GM21447 (cell line): ENCODE data around the gene SBF1.
"Not testable (repeated sequence)": the region's sequence is repeated elsewhere in the genome, so short reads cannot be mapped to it uniquely, and the experiment has no call there.

Experiments used
- ATAC-seq: cut with Tn5 transposase; IDR thresholded peaks from one replicate; pipeline ENCODE4 v1.9.1; 2021; ENCODE audit not compliant: unreplicated experiment

Gene SBF1

GRCh38 chr22:50445880-50446707 is 28.7 kb downstream of the SBF1 start:
- no peak for ATAC-seq

- ATAC-seq: no peak
Measured at GRCh38 chr22:50445071-50445879, 29.6 kb downstream of the SBF1 start.

- no peak for ATAC-seq
Measured at GRCh38 chr22:50444663-50445062, 30.2 kb downstream of the SBF1 start.

DNA sequence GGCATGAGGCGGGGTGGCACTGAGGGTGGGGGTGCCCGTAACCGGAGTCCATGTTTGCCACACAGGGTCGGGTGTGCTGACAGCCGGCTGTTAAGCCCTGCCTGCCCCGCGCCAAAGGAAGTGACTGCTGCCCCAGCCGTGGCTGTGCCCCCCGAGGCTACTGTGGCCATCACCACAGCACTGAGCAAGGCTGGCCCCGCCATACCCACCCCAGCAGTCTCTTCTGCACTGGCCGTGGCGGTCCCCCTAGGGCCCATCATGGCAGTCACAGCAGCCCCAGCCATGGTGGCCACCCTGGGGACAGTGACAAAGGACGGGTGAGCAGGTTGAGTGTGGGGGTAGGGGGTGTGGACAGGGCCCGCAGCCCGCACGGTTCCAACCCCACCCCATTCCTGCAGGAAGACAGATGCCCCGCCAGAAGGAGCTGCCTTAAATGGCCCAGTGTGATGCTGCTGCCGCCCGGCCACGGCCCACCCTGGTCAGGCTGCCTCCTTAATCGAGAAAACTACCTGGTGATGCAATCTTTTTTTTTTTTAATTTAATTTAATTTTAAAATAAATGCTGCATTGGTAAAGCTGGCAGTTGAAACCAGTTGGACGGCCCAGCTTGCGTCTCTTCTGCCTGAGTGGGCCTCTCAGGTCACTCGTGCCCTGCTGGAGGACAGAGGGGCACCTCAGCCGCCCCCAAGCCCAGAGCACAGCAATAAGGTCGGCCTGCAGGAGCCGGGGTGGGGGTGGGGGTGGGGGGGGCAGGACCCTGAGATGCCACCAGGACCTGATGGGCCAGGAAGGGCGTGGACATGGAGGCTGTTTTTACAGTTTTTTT is 30.8 kb downstream of the SBF1 start:
- no peak for ATAC-seq

DNA sequence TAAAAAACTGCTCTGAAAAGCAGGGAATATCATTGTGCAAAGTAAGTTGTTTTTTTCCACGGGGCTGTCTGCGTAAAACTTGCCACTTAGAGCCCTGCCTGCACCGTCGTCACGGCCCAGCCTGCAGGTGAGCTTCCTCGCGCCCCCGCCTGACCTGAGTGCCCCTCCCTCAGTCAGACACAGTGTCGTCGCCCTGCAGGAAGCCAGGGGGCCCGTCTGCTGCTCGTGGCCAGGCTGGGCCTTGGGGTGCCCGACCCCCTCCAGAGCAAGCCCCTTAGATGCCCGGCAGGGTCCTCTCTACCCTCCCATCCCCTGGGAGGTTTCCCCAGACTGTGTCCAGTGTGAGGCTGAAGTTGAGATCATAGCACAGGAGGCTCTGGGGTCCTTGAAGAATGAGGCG is 31.6 kb downstream of the SBF1 start:
- no peak for ATAC-seq

DNA sequence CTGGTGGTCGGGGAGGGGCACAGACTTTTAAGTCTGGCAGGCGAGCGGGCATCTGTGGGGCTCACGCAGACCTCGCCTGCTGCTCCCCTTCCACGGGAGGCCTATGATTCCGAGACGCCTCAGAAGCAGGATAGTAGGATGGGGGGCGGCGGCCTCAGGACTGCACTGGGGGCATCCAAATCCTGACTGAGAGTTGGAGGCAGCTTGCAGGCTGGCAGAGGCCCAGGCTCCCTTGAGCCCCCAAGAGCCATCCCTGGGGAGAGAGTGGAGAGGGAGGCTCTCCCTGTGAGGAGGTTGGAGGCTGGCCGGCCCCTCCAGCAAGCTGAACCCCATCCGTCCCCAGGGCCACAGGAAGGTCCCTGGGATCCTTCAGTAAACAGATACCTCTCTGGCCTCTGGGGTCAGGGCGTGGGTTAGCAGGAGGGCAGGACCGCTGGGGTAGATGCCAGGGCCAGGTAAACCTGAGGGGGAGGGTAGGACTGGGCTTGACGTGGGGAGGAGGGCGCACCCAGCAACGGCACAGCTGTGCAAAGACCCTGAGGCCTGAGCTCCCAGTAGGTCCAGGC is 33.3 kb downstream of the SBF1 start:
- no peak for ATAC-seq

DNA sequence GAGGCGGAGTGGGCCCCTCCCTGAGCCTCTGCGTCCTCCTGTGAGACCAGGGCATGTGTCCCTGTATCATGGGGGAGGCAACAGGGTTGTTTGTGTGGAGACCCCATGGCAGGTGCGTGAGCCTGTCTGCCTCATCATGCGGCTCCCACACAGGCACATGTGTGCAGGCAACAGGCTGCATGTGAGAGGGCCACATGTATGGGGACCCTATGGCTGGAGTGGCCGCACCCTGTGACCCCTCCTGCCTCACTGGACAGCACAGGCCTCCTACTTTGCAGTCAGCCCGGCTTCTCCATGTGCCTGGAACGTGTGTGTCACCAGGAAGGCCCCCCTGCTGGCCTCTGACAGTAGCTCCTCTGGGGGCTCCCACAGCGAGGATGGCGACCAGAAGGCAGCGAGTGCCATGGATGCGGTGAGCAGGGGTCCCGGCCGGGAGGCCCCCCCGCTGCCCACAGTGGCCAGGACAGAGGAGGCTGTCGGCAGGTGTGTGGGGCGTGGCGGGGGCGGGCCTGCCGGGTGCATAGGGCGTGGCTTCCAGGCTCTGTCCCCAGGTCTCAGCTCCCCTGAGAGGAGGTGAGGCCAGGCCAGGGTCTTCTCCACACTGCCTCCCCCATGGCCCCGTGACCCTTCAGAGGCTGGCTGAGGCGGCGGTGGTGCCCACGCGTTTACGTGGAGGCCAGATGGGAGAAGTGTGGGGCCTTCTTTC is 34.1 kb downstream of the SBF1 start:
- ATAC-seq: no peak

DNA sequence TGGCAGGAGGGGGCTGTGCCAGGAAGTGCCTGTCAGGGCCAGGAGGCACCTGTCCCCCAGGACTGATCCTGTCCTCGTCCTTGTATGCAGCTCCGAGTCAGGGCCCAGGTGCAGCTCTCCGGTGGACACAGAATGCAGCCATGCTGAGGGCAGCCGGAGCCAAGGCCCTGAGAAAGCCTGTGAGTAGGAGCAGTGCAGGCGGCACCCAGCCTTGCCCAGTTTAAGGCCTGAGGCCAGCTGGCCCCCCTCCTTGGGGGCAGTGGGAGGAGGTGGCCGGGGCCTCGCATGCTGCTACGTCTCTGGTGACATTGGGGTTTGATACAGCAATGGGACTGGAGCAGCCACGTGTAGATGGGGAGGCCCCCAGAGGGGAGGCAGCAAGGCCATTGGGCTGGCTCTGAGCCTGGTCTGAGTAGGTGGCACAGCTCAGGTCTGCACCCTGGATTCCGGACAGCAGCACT is 34.9 kb downstream of the SBF1 start:
- no peak for ATAC-seq

DNA sequence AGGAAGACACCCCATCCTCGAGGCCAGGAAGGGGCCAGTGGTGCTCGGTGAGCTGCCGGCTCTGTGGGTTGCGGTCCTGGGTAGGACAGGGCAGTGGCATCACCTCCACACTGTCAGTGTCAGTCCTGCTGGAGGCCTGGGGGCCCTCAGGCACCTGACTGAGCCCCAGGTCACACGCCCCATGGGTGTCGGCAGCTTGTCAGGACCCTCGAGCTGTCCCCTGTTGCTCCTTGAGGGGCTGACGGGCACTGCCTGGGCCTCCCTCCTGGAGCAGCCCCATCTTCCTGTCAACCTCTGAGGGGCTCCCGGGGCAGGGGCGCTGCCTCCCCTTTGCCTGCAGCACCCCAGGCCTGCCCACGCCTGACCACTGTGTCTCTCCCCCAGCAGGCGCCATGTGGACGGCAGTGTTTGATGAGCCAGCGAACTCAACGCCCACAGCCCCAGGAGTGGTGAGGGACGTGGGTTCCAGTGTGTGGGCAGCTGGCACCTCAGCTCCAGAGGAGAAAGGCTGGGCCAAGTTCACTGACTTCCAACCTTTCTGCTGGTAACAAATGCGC is 35.4 kb downstream of the SBF1 start:
- no peak for ATAC-seq

DNA sequence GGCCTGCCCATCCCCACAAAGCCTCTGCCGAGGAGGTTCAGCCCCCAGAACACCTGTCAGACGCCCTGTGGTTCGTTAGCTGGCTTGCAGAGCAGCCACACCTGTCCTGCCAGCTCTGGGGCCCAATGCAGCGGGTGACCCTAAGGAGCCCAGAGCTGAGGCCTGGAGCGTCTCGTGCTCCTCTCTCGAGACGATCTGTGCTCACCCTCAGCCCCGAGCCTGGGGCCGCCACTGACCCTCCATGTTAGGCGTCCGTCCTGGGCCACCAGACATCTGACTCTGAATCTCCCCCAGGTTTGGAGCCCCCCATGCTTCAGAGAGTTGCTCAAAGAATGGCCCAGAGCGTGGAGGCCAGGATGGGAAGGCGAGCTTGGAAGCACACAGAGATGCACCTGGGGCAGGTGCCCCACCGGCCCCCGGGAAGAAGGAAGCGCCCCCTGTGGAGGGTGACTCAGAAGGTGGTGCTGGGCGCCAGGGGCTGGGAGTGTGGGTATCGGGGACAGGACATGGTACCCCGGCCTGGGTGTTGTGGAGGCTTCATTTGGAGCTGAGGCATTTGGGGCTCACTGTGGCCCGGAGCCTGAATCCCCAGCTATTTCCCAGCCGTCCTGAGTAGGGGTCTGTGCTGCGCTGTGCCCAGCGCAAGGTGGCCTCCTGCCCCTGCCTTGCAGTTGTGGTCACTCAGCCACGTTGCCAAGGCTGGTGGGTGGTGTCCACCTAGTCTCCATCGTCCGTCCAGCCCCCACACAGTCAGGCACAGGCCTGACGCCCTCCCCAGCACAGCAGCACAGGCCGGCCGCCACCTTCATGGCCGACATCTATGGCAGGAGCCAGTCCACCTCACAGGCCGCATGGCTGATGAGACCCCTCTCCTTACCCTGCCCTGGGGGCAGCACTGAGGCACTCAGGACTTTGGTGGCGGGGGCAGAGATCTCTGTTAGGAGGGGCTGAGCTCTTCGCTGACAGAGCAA is 36.2 kb downstream of the SBF1 start:
- ATAC-seq: no peak

- ATAC-seq: no peak
Measured at GRCh38 chr22:50437511-50438304, 37.1 kb downstream of the SBF1 start.

DNA sequence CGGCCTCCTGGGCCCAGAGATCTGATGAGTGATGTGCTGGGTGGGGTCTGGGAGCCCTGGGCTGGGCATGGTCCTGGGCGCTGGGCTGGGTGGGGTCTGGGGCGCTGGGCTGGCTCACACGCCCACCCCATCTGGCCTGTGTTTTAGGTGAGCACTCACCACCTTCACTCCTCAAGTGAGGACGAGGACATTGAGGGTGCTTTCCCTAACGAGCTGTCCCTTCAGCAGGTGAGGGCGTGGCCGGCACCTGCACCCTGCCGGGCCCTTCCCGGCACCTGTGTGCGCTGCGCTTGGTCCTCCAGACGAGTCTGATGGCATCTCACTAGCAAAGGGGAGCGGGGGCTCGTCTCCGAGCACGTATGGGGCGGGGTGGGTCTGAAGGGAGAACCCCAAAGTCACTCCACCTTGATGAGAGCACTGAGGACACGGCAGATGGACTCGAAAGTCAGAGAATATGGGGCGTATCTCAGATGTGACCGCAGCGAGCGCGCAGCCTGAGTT is 37.9 kb downstream of the SBF1 start:
- no peak for ATAC-seq

- ATAC-seq: no peak
Measured at GRCh38 chr22:50436015-50436830, 38.6 kb downstream of the SBF1 start.

DNA sequence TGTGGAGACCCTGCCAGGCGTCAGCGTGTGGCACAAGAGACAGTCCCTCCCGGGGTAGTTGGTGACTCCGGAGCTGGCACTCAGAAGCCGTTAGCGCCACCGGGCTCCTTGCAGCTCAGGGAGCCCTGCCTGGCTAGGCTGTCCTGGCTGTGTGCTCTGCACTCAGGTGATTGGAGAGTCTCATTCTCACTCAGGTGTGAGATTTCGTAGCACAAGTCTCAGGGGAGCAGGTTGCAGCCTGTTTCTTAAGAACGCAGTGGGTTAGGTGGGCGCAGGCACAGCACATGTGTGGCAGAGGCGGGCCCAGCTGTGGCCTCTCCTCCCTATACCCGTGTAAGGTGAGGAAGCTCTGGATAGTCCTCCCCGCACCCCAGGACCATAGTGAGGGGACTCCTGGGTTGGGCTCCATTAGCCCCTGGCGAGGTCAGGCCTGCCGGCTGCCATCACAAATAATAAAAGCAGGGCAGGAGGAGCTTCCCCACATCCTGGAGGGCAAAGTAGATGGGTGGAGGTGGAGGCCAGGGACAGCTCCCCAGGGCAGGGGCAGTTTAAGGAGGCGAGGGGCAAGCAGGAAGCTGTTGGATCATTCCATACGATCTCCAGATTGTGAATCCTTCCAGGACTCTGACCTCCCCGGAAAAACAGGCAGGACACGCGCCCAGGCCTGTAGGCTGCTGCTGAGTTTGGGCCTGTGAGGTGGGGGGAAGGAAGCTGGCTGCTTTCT is 39.4 kb downstream of the SBF1 start:
- ATAC-seq: no peak

DNA sequence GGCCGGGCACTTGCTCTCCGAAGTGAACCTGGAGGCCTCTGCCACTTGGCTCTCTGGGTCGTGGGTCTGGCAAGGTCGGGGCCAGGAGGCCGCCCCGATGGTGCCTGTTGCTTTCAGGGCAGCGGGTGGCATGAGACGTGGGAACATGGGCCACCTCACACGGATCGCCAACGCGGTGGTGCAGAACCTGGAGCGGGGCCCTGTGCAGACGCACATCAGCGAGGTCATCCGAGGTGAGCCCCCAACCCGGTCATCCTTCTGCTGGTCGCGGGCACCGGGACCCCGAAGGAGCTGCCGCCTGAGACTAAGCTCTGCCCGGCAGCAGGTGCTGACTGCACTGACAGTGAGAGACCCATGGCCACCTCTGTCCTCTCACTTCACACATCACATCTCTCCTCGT is 40.0 kb downstream of the SBF1 start:
- no peak for ATAC-seq

DNA sequence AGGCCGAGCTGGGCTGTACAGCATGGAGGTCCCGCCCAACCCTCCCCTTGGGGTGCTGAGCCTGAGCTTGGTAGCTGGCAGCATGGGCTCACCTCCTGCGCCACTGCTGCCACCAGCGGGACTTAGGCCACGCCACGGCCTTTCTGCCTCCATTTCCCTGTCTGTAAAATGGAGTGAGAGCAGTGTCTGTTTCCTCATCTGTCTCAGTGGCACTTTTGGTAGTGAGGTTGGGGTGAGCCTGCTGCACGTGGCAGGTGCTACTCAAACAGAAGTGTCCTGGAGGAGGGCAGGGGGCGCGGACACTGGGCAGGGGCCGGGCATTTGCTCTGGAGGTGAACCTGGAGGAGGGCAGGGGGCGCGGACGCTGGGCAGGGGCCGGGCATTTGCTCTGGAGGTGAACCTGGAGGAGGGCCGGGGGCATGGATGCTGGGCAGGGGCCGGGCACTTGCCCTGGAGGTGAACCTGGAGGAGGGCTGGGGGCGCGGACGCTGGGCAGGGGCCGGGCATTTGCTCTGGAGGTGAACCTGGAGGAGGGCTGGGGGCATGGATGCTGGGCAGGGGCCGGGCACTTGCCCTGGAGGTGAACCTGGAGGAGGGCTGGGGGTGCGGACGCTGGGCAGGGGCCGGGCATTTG is 41.8 kb downstream of the SBF1 start:
- ATAC-seq: not testable (repeated sequence)
